NCI-H2196 (cell line): ENCODE results near the gene OBSCN.
"Not testable (repeated sequence)": the region's sequence is repeated elsewhere in the genome, so short reads cannot be mapped to it uniquely, and the experiment has no call there.

Experiments used
- DNase-seq: peaks from one replicate; lab custom pipeline; 2025; ENCODE audit not compliant: unreplicated experiment; lab: John Stamatoyannopoulos, UW

Gene OBSCN

GRCh38 chr1:228226956-228227791 lies 19.3 kb downstream of the OBSCN start:
- DNase-seq: no peak

- DNase-seq: not testable (repeated sequence)
Measured at GRCh38 chr1:228228147-228228546, 20.3 kb downstream of the OBSCN start.

- no peak for DNase-seq
Measured at GRCh38 chr1:228228601-228229074, 20.8 kb downstream of the OBSCN start.

- DNase-seq: no peak
Measured at GRCh38 chr1:228231189-228231588, 23.3 kb downstream of the OBSCN start.

GRCh38 chr1:228233136-228233535 lies 25.3 kb downstream of the OBSCN start:
- DNase-seq: no peak

- no peak for DNase-seq
Measured at GRCh38 chr1:228234921-228235320, 27.1 kb downstream of the OBSCN start.

- DNase-seq: no peak
Measured at GRCh38 chr1:228236744-228237143, 28.9 kb downstream of the OBSCN start.

GRCh38 chr1:228238007-228238406 lies 30.2 kb downstream of the OBSCN start:
- no peak for DNase-seq

- DNase-seq: no peak
Measured at GRCh38 chr1:228238461-228238860, 30.6 kb downstream of the OBSCN start.

- no peak for DNase-seq
Measured at GRCh38 chr1:228240411-228241240, 32.8 kb downstream of the OBSCN start.

- no peak for DNase-seq
Measured at GRCh38 chr1:228241259-228241658, 33.4 kb downstream of the OBSCN start.

GRCh38 chr1:228242409-228242808 lies 34.6 kb downstream of the OBSCN start:
- DNase-seq: no peak

GRCh38 chr1:228243093-228243492 lies 35.2 kb downstream of the OBSCN start:
- no peak for DNase-seq

- not testable (repeated sequence) for DNase-seq
Measured at GRCh38 chr1:228243989-228244388, 36.1 kb downstream of the OBSCN start.

GRCh38 chr1:228245111-228245510 lies 37.3 kb downstream of the OBSCN start:
- DNase-seq: no peak

GRCh38 chr1:228246216-228246900 lies 38.5 kb downstream of the OBSCN start:
- DNase-seq: no peak

GRCh38 chr1:228249513-228250305 lies 41.9 kb downstream of the OBSCN start:
- no peak for DNase-seq

GRCh38 chr1:228252476-228252875 lies 44.6 kb downstream of the OBSCN start:
- DNase-seq: not testable (repeated sequence)

GRCh38 chr1:228256626-228257375 lies 49.0 kb downstream of the OBSCN start:
- DNase-seq: no peak

GRCh38 chr1:228258486-228258885 lies 50.6 kb downstream of the OBSCN start:
- DNase-seq: no peak
